Liver (tissue), 9 donors: ENCODE results near the gene SETX. TPM values are rescaled to one million over a fixed set of nuclear protein-coding genes. Genes with fewer than 3 reads are reported as not detected.

ENCODE experiments used
- DNase-seq: peaks from one replicate; pipeline ENCODE4 v3.0.0-alpha.2; 2017; ENCODE audit warnings: low spot score
- H3K27ac ChIP-seq, 2 donors: one replicate each; pipeline ENCODE4 v1.7.0; 2013; ENCODE audit warnings: inconsistent platforms in 2 of 2, low read length in 2 of 2, control low read depth in 1 of 2, low read depth in 1 of 2, mild to moderate bottlenecking in 1 of 2
- H3K27me3 ChIP-seq, 4 donors: one replicate each; pipeline versions ENCODE4 v1.6.1 to v1.7.0; 2013; ENCODE audit warnings: low read length in 3 of 4, inconsistent platforms in 1 of 4, mild to moderate bottlenecking in 1 of 4, moderate library complexity in 1 of 4; ENCODE audit not compliant: control insufficient read depth in 4 of 4, insufficient read depth in 4 of 4
- H3K36me3 ChIP-seq, 4 donors: one replicate each; pipeline versions ENCODE4 v1.6.1 to v1.7.0; 2013; ENCODE audit warnings: low read length in 3 of 4, mild to moderate bottlenecking in 3 of 4, low read depth in 1 of 4, moderate library complexity in 1 of 4; ENCODE audit not compliant: control insufficient read depth in 4 of 4, insufficient read depth in 3 of 4
- H3K4me1 ChIP-seq, 4 donors: one replicate each; pipeline versions ENCODE4 v1.6.1 to v1.7.0; 2013; ENCODE audit warnings: low read length in 3 of 4, mild to moderate bottlenecking in 3 of 4, moderate library complexity in 1 of 4; ENCODE audit not compliant: control insufficient read depth in 4 of 4, insufficient read depth in 4 of 4
- H3K4me3 ChIP-seq, 3 donors: one replicate each; pipeline versions ENCODE4 v1.6.1 to v1.7.0; 2013; ENCODE audit warnings: low read length in 3 of 3, control low read depth in 1 of 3, low read depth in 1 of 3, mild to moderate bottlenecking in 1 of 3
- H3K9ac ChIP-seq, 2 donors: one replicate each; pipeline ENCODE4 v1.7.0; 2013; ENCODE audit warnings: low read length in 2 of 2, mild to moderate bottlenecking in 2 of 2, moderate library complexity in 2 of 2, control low read depth in 1 of 2, low read depth in 1 of 2
- H3K9me3 ChIP-seq, 4 donors: one replicate each; pipeline versions ENCODE4 v1.6.1 to v1.7.0; 2013; ENCODE audit warnings: low read length in 3 of 4; ENCODE audit not compliant: control insufficient read depth in 4 of 4
- EGR1 ChIP-seq, 2 donors: IDR thresholded peaks; 2 replicates each; pipeline ENCODE4 v1.6.1; 2016 to 2018; ENCODE audit warnings: antibody characterized with exemption in 2 of 2, low read depth in 2 of 2
- FOXA1 ChIP-seq: IDR thresholded peaks from 2 replicates; pipeline ENCODE4 v1.6.1; 2016; ENCODE audit warnings: antibody characterized with exemption
- FOXA2 ChIP-seq: IDR thresholded peaks from 2 replicates; pipeline ENCODE4 v1.6.1; 2016; ENCODE audit warnings: antibody characterized with exemption
- GABPA ChIP-seq, 2 donors: IDR thresholded peaks in 1 of 2; conservative IDR thresholded peaks in 1 of 2; 2 replicates each; pipeline ENCODE4 v1.6.1; 2016; ENCODE audit warnings: antibody characterized with exemption in 2 of 2, mild to moderate bottlenecking in 1 of 2, moderate library complexity in 1 of 2
- HNF4A ChIP-seq, 2 donors: conservative IDR thresholded peaks; 2 replicates each; pipeline ENCODE4 v1.6.1; 2016; ENCODE audit warnings: antibody characterized with exemption in 2 of 2, mild to moderate bottlenecking in 2 of 2
- HNF4G ChIP-seq: IDR thresholded peaks from 2 replicates; pipeline ENCODE4 v1.6.1; 2016; ENCODE audit warnings: antibody characterized with exemption
- JUND ChIP-seq, 2 donors: IDR thresholded peaks; 2 replicates each; pipeline ENCODE4 v1.6.1; 2016; ENCODE audit warnings: antibody characterized with exemption in 2 of 2
- NR2F2 ChIP-seq: IDR thresholded peaks from 2 replicates; pipeline ENCODE4 v1.6.1; 2016; ENCODE audit warnings: antibody characterized with exemption
- RAD21 ChIP-seq, 2 donors: IDR thresholded peaks; 2 replicates each; pipeline ENCODE4 v1.6.1; 2016; ENCODE audit warnings: antibody characterized with exemption in 2 of 2, mild to moderate bottlenecking in 2 of 2
- RXRA ChIP-seq, 2 donors: IDR thresholded peaks; 2 replicates each; pipeline ENCODE4 v1.6.1; 2017 to 2018; ENCODE audit warnings: antibody characterized with exemption in 2 of 2, mild to moderate bottlenecking in 1 of 2
- SP1 ChIP-seq: IDR thresholded peaks from 2 replicates; pipeline ENCODE4 v1.6.1; 2018; ENCODE audit warnings: antibody characterized with exemption, mild to moderate bottlenecking
- TAF1 ChIP-seq: conservative IDR thresholded peaks from 2 replicates; pipeline ENCODE4 v1.6.1; 2016; ENCODE audit warnings: antibody characterized with exemption, mild to moderate bottlenecking
- YY1 ChIP-seq: IDR thresholded peaks from 2 replicates; pipeline ENCODE4 v1.6.1; 2016; ENCODE audit warnings: antibody characterized with exemption, mild to moderate bottlenecking
- WGBS: extraction: QIAGEN DNeasy Blood & Tissue Kit; methylation state at CpG from one replicate; pipeline ENCODE4 v1.1.7; 2013; 5-methylcytosine and 5-hydroxymethylcytosine counted together
- polyA plus RNA-seq, 2 donors: library from polyadenylated mRNA; stranded (reverse) in 1 of 2; unstranded in 1 of 2; fragments of 200-250 nt in 1 of 2; fragments of >200 nt in 1 of 2; fragmentation: Nextera tagmentation in 1 of 2; extraction: Ambion mirVana in 1 of 2; gene quantifications; one replicate each; pipeline versions ENCODE4 v1.2.1 to v1.2.3, GENCODE V29; 2013 to 2015
- total RNA-seq, 2 donors: library from RNA; depleted of rRNA; stranded (reverse); fragments of >200 nt; gene quantifications; one replicate each; pipeline ENCODE4 v1.2.3, GENCODE V29; 2014
- TF ChIP-seq, protein P1 (sequence below): IDR thresholded peaks from 2 replicates; pipeline ENCODE4 v1.6.1; 2016; ENCODE audit warnings: antibody characterized with exemption
- TF ChIP-seq, protein P2 (sequence below): fragments of 150-350 bp; IDR thresholded peaks from 2 replicates; pipeline ENCODE4 v1.5.1; 2017; ENCODE audit warnings: improper control_type of control experiment, low read depth, low read length; ENCODE audit not compliant: missing input control
- TF ChIP-seq, protein P3 (sequence below): IDR thresholded peaks from 2 replicates; pipeline ENCODE4 v1.6.1; 2016; ENCODE audit warnings: antibody characterized with exemption
- TF ChIP-seq, protein P4 (sequence below): IDR thresholded peaks from 2 replicates; pipeline ENCODE4 v1.6.1; 2016; ENCODE audit warnings: antibody characterized with exemption
- TF ChIP-seq, protein P5 (sequence below): IDR thresholded peaks from 2 replicates; pipeline ENCODE4 v1.6.1; 2016; ENCODE audit warnings: antibody characterized with exemption, mild to moderate bottlenecking
- donor health status: healthy.
- donor health status: healthy.
- donor health status: healthy.
- donor health status: healthy.
- donor health status: healthy.

Gene SETX, protein sequence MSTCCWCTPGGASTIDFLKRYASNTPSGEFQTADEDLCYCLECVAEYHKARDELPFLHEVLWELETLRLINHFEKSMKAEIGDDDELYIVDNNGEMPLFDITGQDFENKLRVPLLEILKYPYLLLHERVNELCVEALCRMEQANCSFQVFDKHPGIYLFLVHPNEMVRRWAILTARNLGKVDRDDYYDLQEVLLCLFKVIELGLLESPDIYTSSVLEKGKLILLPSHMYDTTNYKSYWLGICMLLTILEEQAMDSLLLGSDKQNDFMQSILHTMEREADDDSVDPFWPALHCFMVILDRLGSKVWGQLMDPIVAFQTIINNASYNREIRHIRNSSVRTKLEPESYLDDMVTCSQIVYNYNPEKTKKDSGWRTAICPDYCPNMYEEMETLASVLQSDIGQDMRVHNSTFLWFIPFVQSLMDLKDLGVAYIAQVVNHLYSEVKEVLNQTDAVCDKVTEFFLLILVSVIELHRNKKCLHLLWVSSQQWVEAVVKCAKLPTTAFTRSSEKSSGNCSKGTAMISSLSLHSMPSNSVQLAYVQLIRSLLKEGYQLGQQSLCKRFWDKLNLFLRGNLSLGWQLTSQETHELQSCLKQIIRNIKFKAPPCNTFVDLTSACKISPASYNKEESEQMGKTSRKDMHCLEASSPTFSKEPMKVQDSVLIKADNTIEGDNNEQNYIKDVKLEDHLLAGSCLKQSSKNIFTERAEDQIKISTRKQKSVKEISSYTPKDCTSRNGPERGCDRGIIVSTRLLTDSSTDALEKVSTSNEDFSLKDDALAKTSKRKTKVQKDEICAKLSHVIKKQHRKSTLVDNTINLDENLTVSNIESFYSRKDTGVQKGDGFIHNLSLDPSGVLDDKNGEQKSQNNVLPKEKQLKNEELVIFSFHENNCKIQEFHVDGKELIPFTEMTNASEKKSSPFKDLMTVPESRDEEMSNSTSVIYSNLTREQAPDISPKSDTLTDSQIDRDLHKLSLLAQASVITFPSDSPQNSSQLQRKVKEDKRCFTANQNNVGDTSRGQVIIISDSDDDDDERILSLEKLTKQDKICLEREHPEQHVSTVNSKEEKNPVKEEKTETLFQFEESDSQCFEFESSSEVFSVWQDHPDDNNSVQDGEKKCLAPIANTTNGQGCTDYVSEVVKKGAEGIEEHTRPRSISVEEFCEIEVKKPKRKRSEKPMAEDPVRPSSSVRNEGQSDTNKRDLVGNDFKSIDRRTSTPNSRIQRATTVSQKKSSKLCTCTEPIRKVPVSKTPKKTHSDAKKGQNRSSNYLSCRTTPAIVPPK (N-terminal part only)
- total RNA-seq (10 to 100 TPM; 27.3 to 60.2 TPM), polyA plus RNA-seq (10 to 100 TPM in 1 of 2 donors, 1 to 10 TPM in 1; 8.6 to 12.0 TPM)

DNA sequence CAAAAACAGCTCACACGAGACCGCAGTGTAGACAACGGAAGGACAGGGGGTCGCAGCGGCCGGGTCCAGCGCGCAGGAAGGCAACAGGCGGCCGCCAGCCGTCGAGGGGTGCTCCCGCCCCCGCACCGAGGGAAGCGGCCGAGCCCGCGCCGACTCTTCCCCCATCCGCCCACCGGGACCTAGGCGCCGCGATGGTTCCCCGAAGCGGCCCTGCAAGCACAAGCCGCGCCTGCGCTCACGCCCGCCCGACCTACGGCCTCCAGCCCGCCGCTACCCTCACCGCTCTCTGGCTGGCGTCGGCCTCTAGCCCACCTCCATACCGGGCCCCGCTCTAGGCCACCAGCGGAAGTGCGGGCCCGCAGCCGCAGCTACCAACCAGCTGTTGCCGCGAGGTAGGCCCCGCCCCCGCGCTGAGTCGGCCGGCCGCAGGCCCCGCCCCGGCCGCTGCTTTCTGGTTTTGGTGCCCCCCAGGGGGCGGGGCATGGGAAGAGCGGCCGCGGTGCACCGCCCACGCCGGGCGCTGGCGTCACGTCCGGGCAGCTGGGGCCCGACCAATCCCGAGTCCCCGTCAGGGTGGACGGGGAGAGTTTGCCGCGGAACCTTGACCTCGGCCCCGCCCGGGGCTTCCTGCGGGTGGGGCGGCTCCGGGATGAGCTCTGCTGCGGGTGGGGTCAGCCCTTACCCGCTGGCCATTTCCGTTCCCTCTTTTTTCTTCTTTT lies at the start of gene SETX:
Gene SETX (minus strand): TSS at position 350 of the 719 bp plus-strand sequence. CDS start 5,558 bp downstream, outside the sequence.
- TF ChIP-seq JUND (IDR thresholded peaks at IDR 0.05) (no peak), FOXA1 (peak; percentile 48), GABPA (IDR thresholded peaks at IDR 0.05 in 1 of 2, conservative IDR thresholded peaks at IDR 0.05 in 1 of 2) (peak; percentile 67 to 90), EGR1 (IDR thresholded peaks at IDR 0.05; ENCODE audit: low read depth in 2 of 2) (peak; percentile 86 to 95), SP1 (peak; percentile 72), NR2F2 (peak; percentile 86), RXRA (IDR thresholded peaks at IDR 0.05) (peak; percentile 33 to 64), RAD21 (IDR thresholded peaks at IDR 0.05) (no peak), TAF1 (no peak), HNF4A (conservative IDR thresholded peaks at IDR 0.05) (peak; percentile 51 to 52), YY1 (peak; percentile 83), FOXA2 (no peak), HNF4G (no peak)
- TF ChIP-seq, protein P1, sequence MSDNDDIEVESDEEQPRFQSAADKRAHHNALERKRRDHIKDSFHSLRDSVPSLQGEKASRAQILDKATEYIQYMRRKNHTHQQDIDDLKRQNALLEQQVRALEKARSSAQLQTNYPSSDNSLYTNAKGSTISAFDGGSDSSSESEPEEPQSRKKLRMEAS, result peak; percentile 23
- TF ChIP-seq, protein P2, sequence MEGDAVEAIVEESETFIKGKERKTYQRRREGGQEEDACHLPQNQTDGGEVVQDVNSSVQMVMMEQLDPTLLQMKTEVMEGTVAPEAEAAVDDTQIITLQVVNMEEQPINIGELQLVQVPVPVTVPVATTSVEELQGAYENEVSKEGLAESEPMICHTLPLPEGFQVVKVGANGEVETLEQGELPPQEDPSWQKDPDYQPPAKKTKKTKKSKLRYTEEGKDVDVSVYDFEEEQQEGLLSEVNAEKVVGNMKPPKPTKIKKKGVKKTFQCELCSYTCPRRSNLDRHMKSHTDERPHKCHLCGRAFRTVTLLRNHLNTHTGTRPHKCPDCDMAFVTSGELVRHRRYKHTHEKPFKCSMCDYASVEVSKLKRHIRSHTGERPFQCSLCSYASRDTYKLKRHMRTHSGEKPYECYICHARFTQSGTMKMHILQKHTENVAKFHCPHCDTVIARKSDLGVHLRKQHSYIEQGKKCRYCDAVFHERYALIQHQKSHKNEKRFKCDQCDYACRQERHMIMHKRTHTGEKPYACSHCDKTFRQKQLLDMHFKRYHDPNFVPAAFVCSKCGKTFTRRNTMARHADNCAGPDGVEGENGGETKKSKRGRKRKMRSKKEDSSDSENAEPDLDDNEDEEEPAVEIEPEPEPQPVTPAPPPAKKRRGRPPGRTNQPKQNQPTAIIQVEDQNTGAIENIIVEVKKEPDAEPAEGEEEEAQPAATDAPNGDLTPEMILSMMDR, result no peak
- TF ChIP-seq, protein P3, sequence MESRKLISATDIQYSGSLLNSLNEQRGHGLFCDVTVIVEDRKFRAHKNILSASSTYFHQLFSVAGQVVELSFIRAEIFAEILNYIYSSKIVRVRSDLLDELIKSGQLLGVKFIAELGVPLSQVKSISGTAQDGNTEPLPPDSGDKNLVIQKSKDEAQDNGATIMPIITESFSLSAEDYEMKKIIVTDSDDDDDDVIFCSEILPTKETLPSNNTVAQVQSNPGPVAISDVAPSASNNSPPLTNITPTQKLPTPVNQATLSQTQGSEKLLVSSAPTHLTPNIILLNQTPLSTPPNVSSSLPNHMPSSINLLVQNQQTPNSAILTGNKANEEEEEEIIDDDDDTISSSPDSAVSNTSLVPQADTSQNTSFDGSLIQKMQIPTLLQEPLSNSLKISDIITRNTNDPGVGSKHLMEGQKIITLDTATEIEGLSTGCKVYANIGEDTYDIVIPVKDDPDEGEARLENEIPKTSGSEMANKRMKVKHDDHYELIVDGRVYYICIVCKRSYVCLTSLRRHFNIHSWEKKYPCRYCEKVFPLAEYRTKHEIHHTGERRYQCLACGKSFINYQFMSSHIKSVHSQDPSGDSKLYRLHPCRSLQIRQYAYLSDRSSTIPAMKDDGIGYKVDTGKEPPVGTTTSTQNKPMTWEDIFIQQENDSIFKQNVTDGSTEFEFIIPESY, result no peak
- TF ChIP-seq, protein P4, sequence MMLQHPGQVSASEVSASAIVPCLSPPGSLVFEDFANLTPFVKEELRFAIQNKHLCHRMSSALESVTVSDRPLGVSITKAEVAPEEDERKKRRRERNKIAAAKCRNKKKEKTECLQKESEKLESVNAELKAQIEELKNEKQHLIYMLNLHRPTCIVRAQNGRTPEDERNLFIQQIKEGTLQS, result no peak
- TF ChIP-seq, protein P5, sequence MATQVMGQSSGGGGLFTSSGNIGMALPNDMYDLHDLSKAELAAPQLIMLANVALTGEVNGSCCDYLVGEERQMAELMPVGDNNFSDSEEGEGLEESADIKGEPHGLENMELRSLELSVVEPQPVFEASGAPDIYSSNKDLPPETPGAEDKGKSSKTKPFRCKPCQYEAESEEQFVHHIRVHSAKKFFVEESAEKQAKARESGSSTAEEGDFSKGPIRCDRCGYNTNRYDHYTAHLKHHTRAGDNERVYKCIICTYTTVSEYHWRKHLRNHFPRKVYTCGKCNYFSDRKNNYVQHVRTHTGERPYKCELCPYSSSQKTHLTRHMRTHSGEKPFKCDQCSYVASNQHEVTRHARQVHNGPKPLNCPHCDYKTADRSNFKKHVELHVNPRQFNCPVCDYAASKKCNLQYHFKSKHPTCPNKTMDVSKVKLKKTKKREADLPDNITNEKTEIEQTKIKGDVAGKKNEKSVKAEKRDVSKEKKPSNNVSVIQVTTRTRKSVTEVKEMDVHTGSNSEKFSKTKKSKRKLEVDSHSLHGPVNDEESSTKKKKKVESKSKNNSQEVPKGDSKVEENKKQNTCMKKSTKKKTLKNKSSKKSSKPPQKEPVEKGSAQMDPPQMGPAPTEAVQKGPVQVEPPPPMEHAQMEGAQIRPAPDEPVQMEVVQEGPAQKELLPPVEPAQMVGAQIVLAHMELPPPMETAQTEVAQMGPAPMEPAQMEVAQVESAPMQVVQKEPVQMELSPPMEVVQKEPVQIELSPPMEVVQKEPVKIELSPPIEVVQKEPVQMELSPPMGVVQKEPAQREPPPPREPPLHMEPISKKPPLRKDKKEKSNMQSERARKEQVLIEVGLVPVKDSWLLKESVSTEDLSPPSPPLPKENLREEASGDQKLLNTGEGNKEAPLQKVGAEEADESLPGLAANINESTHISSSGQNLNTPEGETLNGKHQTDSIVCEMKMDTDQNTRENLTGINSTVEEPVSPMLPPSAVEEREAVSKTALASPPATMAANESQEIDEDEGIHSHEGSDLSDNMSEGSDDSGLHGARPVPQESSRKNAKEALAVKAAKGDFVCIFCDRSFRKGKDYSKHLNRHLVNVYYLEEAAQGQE, result peak; percentile 33
- no peaks in the 10 kb centered on the region for H3K27me3 ChIP-seq
- peaks cover 0 to 34% (median 33%) of the 10 kb centered on the region in 4 donors for H3K4me1 ChIP-seq
- peak within 1 kb of the TSS; percentile 79 to 94 for H3K27ac ChIP-seq
- H3K9ac ChIP-seq, result peak within 1 kb of the TSS; percentile 80 to 93
- H3K9me3 ChIP-seq, result no peaks in the 10 kb centered on the region
- WGBS, result under 1% methylated on average over 82 of the region's 82 CpGs
- peak within 1 kb of the TSS; percentile 70 to 98 (median 89) for H3K4me3 ChIP-seq
- DNase-seq, result peak; percentile 98
- H3K36me3 ChIP-seq, result peaks cover 0 to 16% (median 4%) of the 10 kb centered on the region in 4 donors
